GM18526 (cell line): ENCODE measurements around the gene ARAP1.

Experiments used
- POLR2A ChIP-seq: IDR thresholded peaks from 3 replicates; pipeline ENCODE4 v1.6.1; 2011; ENCODE audit not compliant: insufficient read length; ENCODE audit errors: extremely low read depth

Gene ARAP1

GRCh38 chr11:72758304-72758689, 6.1 kb upstream of the ARAP1 start:
- no peak for TF ChIP-seq POLR2A

GRCh38 chr11:72755713-72756285, 3.6 kb upstream of the ARAP1 start:
- TF ChIP-seq POLR2A = no peak

- TF ChIP-seq POLR2A = no peak
These were observed 2.4 kb upstream of the ARAP1 start for GRCh38 chr11:72754544-72755155.

- TF ChIP-seq POLR2A = no peak
These were observed 1.9 kb upstream of the ARAP1 start for GRCh38 chr11:72754149-72754543.

GRCh38 chr11:72753341-72754148, 1.3 kb upstream of the ARAP1 start:
- no peak for TF ChIP-seq POLR2A

- no peak for TF ChIP-seq POLR2A
These were observed 806 bp downstream of the ARAP1 start for GRCh38 chr11:72751116-72752087.

GRCh38 chr11:72750556-72751115, 1.6 kb downstream of the ARAP1 start:
- TF ChIP-seq POLR2A = no peak

GRCh38 chr11:72750086-72750485, 2.1 kb downstream of the ARAP1 start:
- no peak for TF ChIP-seq POLR2A

GRCh38 chr11:72747289-72747855, 4.8 kb downstream of the ARAP1 start:
- no peak for TF ChIP-seq POLR2A

GRCh38 chr11:72746821-72747220, 5.4 kb downstream of the ARAP1 start:
- no peak for TF ChIP-seq POLR2A

- TF ChIP-seq POLR2A = no peak
These were observed 6.2 kb downstream of the ARAP1 start for GRCh38 chr11:72745925-72746550.

GRCh38 chr11:72745511-72745910, 6.7 kb downstream of the ARAP1 start:
- no peak for TF ChIP-seq POLR2A

- no peak for TF ChIP-seq POLR2A
These were observed 7.7 kb downstream of the ARAP1 start for GRCh38 chr11:72744474-72744873.

- no peak for TF ChIP-seq POLR2A
These were observed 8.6 kb downstream of the ARAP1 start for GRCh38 chr11:72743321-72744221.
